GM12873 (cell line): ENCODE measurements around the gene CAMSAP3.
A peak's percentile ranks its signal among the peaks of the same experiment; 100 is the strongest.

Experiments
- TF ChIP-seq, protein P1 (sequence below): IDR thresholded peaks from 2 replicates; pipeline ENCODE4 v1.5.1; 2012; ENCODE audit warnings: low read depth, mild to moderate bottlenecking, moderate library complexity, low read length, control low read depth; ENCODE audit not compliant: insufficient read depth; ENCODE audit errors: missing control alignments

CAMSAP3 gene

DNA sequence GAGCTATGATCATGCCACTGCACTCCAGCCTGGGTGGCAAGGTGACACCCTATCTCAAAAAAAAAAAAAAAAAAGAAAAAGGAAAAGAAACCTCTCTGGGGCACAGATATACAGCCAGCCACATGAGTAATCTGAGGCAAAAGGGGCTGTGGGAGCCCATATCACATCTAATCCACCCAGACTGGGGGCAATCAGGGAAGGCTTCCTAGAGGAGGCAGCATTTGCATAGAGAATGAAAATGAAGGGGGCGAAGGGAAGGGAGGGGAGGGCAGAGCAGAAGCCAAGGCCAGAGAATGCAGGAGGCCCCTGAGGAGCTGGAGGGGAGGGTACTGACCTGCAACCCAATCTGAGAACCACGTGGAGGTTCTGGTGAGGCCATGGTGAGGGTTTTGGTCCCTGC lies 54.5 kb downstream of the CAMSAP3 start:
- TF ChIP-seq, protein P1, sequence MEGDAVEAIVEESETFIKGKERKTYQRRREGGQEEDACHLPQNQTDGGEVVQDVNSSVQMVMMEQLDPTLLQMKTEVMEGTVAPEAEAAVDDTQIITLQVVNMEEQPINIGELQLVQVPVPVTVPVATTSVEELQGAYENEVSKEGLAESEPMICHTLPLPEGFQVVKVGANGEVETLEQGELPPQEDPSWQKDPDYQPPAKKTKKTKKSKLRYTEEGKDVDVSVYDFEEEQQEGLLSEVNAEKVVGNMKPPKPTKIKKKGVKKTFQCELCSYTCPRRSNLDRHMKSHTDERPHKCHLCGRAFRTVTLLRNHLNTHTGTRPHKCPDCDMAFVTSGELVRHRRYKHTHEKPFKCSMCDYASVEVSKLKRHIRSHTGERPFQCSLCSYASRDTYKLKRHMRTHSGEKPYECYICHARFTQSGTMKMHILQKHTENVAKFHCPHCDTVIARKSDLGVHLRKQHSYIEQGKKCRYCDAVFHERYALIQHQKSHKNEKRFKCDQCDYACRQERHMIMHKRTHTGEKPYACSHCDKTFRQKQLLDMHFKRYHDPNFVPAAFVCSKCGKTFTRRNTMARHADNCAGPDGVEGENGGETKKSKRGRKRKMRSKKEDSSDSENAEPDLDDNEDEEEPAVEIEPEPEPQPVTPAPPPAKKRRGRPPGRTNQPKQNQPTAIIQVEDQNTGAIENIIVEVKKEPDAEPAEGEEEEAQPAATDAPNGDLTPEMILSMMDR: no peak

DNA sequence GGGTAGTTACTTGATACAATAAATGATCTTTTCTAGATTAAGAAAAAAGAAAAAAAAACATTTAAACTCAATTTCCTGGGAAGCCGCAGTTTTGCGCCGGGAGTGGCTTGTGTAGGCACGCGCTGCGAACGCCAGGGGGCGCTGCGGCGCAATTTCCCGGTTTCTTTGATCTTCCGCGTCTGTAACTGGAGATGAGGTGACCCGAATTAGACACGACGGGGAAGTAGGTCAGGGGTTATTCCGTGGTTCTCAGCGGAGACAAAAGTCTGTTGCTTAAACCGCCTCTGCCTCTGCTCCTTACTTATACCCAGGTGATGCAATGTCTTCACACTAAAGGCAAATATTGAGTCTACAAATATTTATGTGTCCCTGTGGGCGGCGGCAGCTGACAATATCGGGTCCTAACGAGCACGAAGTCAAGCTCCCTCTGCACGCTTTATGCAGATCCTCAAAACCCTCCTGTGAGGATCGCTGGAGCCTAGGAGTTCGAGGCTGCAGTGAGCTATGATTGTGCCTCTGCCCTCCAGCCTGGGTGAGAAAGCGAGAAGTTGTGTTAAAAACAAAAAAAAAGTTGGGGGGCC lies 56.5 kb downstream of the CAMSAP3 start:
- TF ChIP-seq, protein P1: peak; percentile 89

DNA sequence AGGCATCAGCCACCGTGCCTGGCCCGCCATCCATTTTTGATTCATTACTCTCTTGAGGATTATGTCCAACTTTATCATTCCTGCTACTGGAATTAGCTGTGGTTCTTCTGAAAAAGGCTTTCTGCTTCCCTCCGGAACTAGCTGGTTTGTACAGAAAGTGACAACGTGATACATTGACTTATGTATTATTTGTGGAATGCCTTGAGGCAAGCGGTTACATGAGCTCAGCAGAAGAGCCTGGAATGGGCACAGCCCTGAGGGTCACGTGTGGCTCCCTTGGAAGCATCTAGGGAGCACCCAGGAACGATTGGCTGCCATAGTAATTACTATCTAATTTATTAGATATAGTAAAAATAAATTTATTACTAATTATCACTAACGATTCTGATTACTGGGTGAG lies 58.7 kb downstream of the CAMSAP3 start:
- TF ChIP-seq, protein P1: no peak

DNA sequence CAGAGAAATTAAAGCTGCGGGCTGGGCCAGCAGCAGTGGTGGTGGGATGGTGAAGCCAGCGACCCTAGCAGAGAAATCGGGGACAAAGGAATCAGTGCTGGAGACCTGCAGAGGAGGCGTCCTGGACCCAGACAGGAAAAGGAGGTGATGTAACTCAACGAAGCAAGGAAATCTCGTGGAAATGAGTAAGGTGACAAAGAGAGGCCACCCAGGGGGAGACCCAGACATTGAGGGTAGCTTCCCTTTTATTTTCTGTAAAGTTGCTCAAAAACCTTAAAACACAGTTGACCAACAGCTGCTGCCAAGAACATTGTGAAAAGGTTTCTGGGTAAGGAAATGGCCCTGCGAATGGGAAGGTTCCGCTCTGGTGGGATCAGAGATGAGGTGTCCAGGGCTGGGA lies 59.9 kb downstream of the CAMSAP3 start:
- TF ChIP-seq, protein P1: no peak

DNA sequence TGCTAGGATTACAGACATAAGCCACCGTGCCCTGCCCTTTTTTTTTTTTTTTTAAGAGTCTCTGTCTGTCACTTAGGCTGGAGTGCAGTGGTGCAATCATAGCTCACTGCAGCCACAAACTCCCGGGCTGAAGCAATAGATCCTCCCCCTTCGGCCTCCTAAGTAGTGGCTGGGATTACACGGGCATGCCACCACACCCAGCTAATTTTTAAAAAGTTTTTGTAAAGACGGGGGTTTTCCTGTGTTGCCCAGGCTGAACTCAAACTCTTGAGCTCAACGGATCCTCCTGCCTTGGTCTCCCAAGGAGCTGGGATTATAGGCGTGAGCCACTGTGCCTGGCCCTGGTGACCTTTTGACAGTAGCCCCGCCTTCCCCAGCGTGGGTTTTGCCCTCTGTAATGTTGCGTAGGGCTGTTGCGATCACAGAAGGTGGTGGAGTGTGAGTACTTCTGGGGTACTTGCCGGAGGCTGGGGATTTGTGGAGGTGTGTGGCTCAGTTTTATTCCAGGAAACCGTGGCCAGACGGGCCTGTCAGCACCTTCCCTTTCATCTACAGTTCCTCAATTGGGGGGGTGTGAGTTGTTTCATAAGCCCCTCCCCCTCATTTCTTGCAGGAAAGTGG lies 61.6 kb downstream of the CAMSAP3 start:
- TF ChIP-seq, protein P1: no peak

DNA sequence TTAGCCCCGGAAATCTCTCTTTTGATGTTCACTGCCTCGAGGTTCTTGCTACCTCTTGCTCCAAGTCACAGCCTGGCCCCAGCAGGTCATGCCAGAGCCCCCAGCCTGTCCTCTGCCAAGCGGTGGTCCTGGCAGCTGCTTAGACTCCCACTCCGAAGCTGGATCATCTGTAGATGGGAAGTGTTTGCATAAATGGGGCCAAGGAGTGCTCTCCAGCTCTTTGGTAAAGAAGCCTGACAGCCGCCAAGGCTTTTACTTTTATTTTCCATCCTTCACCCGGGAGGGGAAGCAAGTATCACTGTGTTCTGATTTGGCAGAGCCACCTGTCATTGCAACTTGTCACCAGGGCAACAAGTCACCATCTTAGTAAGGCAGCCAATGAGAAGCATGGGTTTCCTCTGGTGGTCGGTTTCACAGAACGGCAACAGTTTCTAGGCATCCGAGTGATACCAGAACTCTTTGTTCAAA lies 62.6 kb downstream of the CAMSAP3 start:
- TF ChIP-seq, protein P1: no peak

DNA sequence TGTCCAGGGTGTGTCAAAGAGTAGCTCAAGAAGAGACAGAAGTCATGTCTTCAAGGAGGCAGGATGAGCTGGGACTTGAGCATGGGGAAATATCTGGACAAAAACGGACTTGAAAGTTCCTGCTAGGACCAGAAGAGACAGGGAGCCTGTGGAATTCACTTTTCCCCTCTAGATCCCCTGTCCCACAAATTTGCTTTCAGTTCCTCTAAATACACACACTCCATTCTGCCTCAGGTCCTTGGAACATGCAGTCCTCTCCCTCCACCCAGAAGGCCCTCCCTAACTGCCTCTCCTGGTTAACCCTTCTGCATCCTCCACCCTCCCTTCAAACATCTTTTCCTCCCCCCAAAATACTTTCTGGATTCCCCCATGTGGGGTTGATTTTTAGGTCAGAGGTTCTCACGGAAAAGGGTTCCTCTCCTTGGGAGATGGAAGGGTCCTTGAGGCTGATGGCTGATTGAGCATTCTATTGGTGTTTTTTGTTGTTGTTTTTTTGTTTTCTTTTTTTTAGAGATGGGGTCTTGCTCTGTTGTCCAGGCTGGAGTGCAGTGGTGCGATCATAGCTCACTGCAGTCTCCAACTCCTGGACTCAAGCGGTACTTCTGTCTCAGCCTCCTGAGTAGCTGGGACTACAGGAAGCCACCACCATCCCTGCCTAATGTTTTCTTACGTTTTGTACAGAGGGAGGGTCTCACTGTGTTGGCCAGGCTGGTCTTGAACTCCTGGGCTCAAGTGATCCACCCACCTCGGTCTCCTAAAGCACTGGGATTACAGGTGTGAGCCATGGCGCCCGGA lies 66.3 kb downstream of the CAMSAP3 start:
- TF ChIP-seq, protein P1: no peak
